B cell (primary cell): ENCODE measurements around the gene FBXO3. TPM values are rescaled to one million over a fixed set of nuclear protein-coding genes. Genes with fewer than 3 reads are reported as not detected.

Source experiments
- ATAC-seq: fragments of 200-7000 bp; cut with Tn5 transposase; one replicate; pipeline ENCODE4 v1.10.0; 2021; ENCODE audit warnings: low read depth, mild to moderate bottlenecking, moderate number of reproducible peaks, moderate library complexity
- CTCF ChIA-PET: fragments of 350-600 bp; sonication (Branson Sonifier 250); formaldehyde crosslinking; loops from one replicate; lab custom pipeline; 2021; ENCODE audit warnings: antibody characterized with exemption, inconsistent platforms; lab: Charles Lee
- POLR2A ChIA-PET: fragments of 350-600 bp; sonication (Branson Sonifier 250); formaldehyde crosslinking; loops from one replicate; lab custom pipeline; 2021; ENCODE audit warnings: antibody characterized with exemption; lab: Charles Lee
- DNase-seq: peaks from one replicate; pipeline ENCODE4 v3.0.0; 2013
- H2AFZ ChIP-seq: 2 replicates; pipeline ENCODE4 v1.6.1; 2012; ENCODE audit warnings: mild to moderate bottlenecking, low read depth, low read length; ENCODE audit not compliant: insufficient read depth, poor library complexity, severe bottlenecking
- H3K27ac ChIP-seq, 2 donors: 1 replicate in 1 of 2; 2 replicates in 1 of 2; pipeline ENCODE4 v1.5.1; 2012 to 2013; ENCODE audit warnings: low read length in 2 of 2, mild to moderate bottlenecking in 2 of 2, moderate library complexity in 1 of 2
- H3K27me3 ChIP-seq, 4 experiments: fragments of 200-600 bp in 1 of 4; sonication (generic) in 1 of 4; replicated peaks in 1 of 4; 1 replicate in 2 of 4; 2 replicates in 2 of 4; pipeline versions ENCODE4 v1.6.1 to v1.7.0; 2013 to 2016; ENCODE audit warnings: low read length in 3 of 4, mild to moderate bottlenecking in 2 of 4, mixed read lengths in 1 of 4, moderate library complexity in 1 of 4; ENCODE audit not compliant: insufficient read depth in 4 of 4, control insufficient read depth in 3 of 4; ENCODE audit errors: control extremely low read depth in 1 of 4
- H3K36me3 ChIP-seq, 2 experiments: replicated peaks in 1 of 2; 1 replicate in 1 of 2; 2 replicates in 1 of 2; pipeline versions ENCODE4 v1.6.1 to v1.7.1; 2013; ENCODE audit warnings: low read length in 1 of 2; ENCODE audit not compliant: insufficient read depth in 2 of 2, control insufficient read depth in 1 of 2; ENCODE audit errors: control extremely low read depth in 1 of 2, extremely low read depth in 1 of 2
- H3K4me1 ChIP-seq, 2 donors: fragments of 200-600 bp in 1 of 2; sonication (generic) in 1 of 2; 1 replicate in 1 of 2; 2 replicates in 1 of 2; pipeline versions ENCODE4 v1.5.1 to v1.6.1; 2013 to 2017; ENCODE audit warnings: low read length in 2 of 2; ENCODE audit not compliant: control insufficient read depth in 2 of 2, insufficient read depth in 2 of 2
- H3K4me2 ChIP-seq: replicated peaks from 2 replicates; pipeline ENCODE3; 2012; ENCODE audit warnings: mild to moderate bottlenecking, low read depth, low read length; ENCODE audit not compliant: poor library complexity, severe bottlenecking
- H3K4me3 ChIP-seq, 5 experiments: fragments of 200-600 bp in 1 of 5; sonication (generic) in 1 of 5; 1 replicate in 3 of 5; 2 replicates in 2 of 5; pipeline versions ENCODE4 v1.5.1 to v1.7.0; 2011 to 2016; ENCODE audit warnings: low read length in 4 of 5, mild to moderate bottlenecking in 4 of 5, low read depth in 2 of 5, control low read depth in 1 of 5, moderate library complexity in 1 of 5; ENCODE audit not compliant: insufficient read depth in 1 of 5; ENCODE audit errors: control extremely low read depth in 1 of 5, extremely low read depth in 1 of 5
- H3K79me2 ChIP-seq: fragments of 200-600 bp; sonication (generic); one replicate; pipeline ENCODE4 v1.6.0; 2016; ENCODE audit warnings: low read length; ENCODE audit not compliant: control insufficient read depth, insufficient read depth
- H3K9ac ChIP-seq: fragments of 200-600 bp; sonication (generic); 2 replicates; pipeline ENCODE4 v1.6.1; 2017; ENCODE audit warnings: mild to moderate bottlenecking, low read length, moderate library complexity
- H3K9me3 ChIP-seq, 3 donors: one replicate each; pipeline versions ENCODE4 v1.6.1 to v1.7.1; 2013; ENCODE audit warnings: low read length in 2 of 3; ENCODE audit not compliant: control insufficient read depth in 2 of 3, insufficient read depth in 1 of 3; ENCODE audit errors: control extremely low read depth in 1 of 3
- H4K20me1 ChIP-seq: 2 replicates; pipeline ENCODE4 v1.6.0; 2012; ENCODE audit warnings: mild to moderate bottlenecking, low read length; ENCODE audit not compliant: insufficient read depth, control insufficient read depth, poor library complexity, severe bottlenecking
- H3K27ac Mint-ChIP-seq: one replicate; pipeline ENCODE4 v1.8.0; 2021; ENCODE audit warnings: mixed read lengths
- H3K27me3 Mint-ChIP-seq: one replicate; pipeline ENCODE4 v1.8.0; 2021; ENCODE audit warnings: mixed read lengths
- H3K4me1 Mint-ChIP-seq: one replicate; pipeline ENCODE4 v1.8.0; 2021; ENCODE audit warnings: mixed read lengths
- H3K4me3 Mint-ChIP-seq: one replicate; pipeline ENCODE4 v1.8.0; 2021; ENCODE audit warnings: mixed read lengths
- H3K9me3 Mint-ChIP-seq: one replicate; pipeline ENCODE4 v1.8.0; 2022; ENCODE audit warnings: mixed read lengths; ENCODE audit not compliant: insufficient read depth
- EZH2 ChIP-seq: IDR thresholded peaks from 2 replicates; pipeline ENCODE4 v1.6.1; 2012; ENCODE audit warnings: borderline replicate concordance, low read depth, mild to moderate bottlenecking, moderate library complexity, low read length; ENCODE audit not compliant: insufficient read depth, poor library complexity, severe bottlenecking
- WGBS: methylation state at CpG from one replicate; pipeline ENCODE4 v1.1.5; 2013; ENCODE audit warnings: missing lambda C conversion rate; ENCODE audit not compliant: insufficient coverage; 5-methylcytosine and 5-hydroxymethylcytosine counted together
- intact Hi-C: fragments of 100-400 bp; cut with micrococcal nuclease; formaldehyde crosslinking; loops from one replicate; pipeline ENCODE4 v1.10.0; 2022
- polyA plus RNA-seq: library from polyadenylated mRNA; depleted of rRNA; stranded (reverse); fragments of >200 nt; gene quantifications from 2 replicates; pipeline ENCODE4 v1.2.3, GENCODE V29; 2012
- total RNA-seq, 2 donors: library from RNA; stranded (reverse); fragments of 120-200 nt in 1 of 2; gene quantifications; 1 replicate in 1 of 2; 2 replicates in 1 of 2; pipeline versions ENCODE4 v1.2.3 to v1.2.4, GENCODE V29; 2013 to 2022
- TF ChIP-seq, protein P1 (sequence below): fragments of 200-600 bp; IDR thresholded peaks from one replicate; pipeline ENCODE4 v1.8.0; 2022; ENCODE audit warnings: antibody characterized with exemption, mild to moderate bottlenecking

FBXO3 gene
- total and polyA plus RNA-seq, 2 donors (not counting 1 experiment from before 2014, with no cell fraction given): 16.8 to 34.3 TPM

DNA sequence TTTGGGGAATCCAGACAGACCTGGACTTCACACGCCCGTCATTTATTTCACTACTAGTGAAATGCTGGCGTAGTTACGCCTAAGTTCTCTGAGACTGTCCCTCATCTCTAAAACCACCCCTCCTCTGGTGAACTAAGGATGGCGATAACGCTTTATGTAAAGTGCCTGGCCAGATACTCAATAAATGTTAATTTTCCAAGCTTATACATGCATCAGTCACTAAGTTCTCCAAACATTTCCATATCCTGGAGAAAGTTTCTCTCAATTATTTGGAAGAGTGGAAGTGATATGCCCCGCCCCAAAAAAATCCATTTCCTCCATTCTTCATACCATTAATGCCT lies 1.1 kb upstream of the FBXO3 start:
- no peak for ATAC-seq
- CTCF ChIA-PET: interaction anchor here (1.0 kb wide), 1 partner anchor 196 kb away, joined by 3 read pairs; no protein-coding TSS in a partner anchor
- peaks cover 21 to 24% of the 10 kb centered on the region in 2 donors for H3K4me1 ChIP-seq
- H3K36me3 ChIP-seq: peaks cover 0 to 2% of the 10 kb centered on the region in 2 experiments
- POLR2A ChIA-PET: no interaction called here
- H3K4me2 ChIP-seq: peak overlapping the region; percentile 85
- peaks cover 20% of the 10 kb centered on the region for H4K20me1 ChIP-seq
- no peak for DNase-seq
- 100% methylated on average over 2 of the region's 7 CpGs for WGBS
- H3K9me3 ChIP-seq: no peaks in the 10 kb centered on the region
- peaks cover 36% of the 10 kb centered on the region for H3K79me2 ChIP-seq
- H3K27me3 ChIP-seq: peaks cover 0 to 34% (median 13%) of the 10 kb centered on the region in 4 experiments
- no peak for TF ChIP-seq EZH2
- TF ChIP-seq, protein P1, sequence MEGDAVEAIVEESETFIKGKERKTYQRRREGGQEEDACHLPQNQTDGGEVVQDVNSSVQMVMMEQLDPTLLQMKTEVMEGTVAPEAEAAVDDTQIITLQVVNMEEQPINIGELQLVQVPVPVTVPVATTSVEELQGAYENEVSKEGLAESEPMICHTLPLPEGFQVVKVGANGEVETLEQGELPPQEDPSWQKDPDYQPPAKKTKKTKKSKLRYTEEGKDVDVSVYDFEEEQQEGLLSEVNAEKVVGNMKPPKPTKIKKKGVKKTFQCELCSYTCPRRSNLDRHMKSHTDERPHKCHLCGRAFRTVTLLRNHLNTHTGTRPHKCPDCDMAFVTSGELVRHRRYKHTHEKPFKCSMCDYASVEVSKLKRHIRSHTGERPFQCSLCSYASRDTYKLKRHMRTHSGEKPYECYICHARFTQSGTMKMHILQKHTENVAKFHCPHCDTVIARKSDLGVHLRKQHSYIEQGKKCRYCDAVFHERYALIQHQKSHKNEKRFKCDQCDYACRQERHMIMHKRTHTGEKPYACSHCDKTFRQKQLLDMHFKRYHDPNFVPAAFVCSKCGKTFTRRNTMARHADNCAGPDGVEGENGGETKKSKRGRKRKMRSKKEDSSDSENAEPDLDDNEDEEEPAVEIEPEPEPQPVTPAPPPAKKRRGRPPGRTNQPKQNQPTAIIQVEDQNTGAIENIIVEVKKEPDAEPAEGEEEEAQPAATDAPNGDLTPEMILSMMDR: no peak
- Mint-ChIP-seq H3K4me3 (peak overlapping the region; percentile 92), H3K27me3 (peaks cover 30% of the 10 kb centered on the region), H3K4me1 (peaks cover 37% of the 10 kb centered on the region), H3K27ac (no peak overlapping the region), H3K9me3 (no peaks in the 10 kb centered on the region)
- H2AFZ ChIP-seq: peak overlapping the region; percentile 87
- no peak overlapping the region for H3K4me3 ChIP-seq
- H3K27ac ChIP-seq: no peak overlapping the region
- intact Hi-C loops: loop anchor here (2.0 to 10.0 kb wide), 2 partner anchors 329 to 881 kb away; partner anchors contain the start of genes NAT10 and QSER1
- H3K9ac ChIP-seq: no peak overlapping the region

DNA sequence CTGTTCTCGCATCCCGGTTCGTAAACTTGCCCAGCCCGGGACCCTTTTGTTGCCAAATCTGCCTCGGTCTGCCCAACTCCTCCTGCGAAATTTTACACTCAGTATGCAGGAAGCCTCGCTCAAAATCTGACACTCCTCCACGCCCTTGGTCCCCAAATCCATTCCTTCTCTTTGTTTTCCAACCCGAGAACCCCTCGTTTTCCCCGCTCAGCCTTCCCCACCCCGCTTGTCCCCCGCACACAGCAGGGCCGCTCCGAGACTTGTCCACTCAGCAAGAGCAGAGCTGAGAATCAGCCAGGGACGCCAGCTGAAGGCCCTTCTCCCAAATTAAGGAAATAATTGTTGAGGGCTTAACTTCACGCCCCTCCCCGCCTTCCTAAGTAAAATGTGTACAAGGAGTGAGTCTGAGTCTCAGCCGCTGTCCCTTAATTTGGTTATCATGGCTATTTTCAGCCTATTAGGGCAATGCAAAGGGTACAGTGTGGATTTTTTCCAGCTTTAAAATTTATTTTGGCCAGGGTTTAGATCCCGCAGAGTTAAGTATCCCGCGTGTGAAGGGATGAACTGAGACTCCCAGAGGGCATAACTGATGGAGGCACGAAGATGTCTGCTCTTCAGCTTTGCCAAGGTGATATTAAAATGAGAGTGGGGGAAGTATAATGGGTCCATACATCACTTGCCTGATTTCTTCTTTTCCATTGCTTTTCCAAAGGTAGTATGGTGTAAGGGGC lies 581 bp upstream of the FBXO3 start:
- H3K4me1 Mint-ChIP-seq: peaks cover 40% of the 10 kb centered on the region
- H3K79me2 ChIP-seq: peaks cover 36% of the 10 kb centered on the region
- peak overlapping the region; percentile 95 for H3K27ac Mint-ChIP-seq
- no peak for DNase-seq
- H3K27me3 Mint-ChIP-seq: peaks cover 25% of the 10 kb centered on the region
- peaks cover 2 to 7% of the 10 kb centered on the region in 2 experiments for H3K36me3 ChIP-seq
- CTCF ChIA-PET: interaction anchor here (0.8 to 1.0 kb wide), 2 partner anchors 83 to 197 kb away, joined by 3 read pairs; no protein-coding TSS in a partner anchor
- peak; percentile 0 for ATAC-seq
- H3K9me3 ChIP-seq: no peaks in the 10 kb centered on the region
- peaks cover 25% of the 10 kb centered on the region for H4K20me1 ChIP-seq
- H2AFZ ChIP-seq: peak overlapping the region; percentile 87
- H3K9ac ChIP-seq: peak overlapping the region; percentile 95
- peaks cover 0 to 30% (median 13%) of the 10 kb centered on the region in 4 experiments for H3K27me3 ChIP-seq
- intact Hi-C loops: loop anchor here (1.0 to 10.0 kb wide), 7 partner anchors 39 to 880 kb away; partner anchors contain the start of genes ABTB2, C11orf91, CAT and CD59
- WGBS: 7% methylated on average over 20 of the region's 23 CpGs
- no peak for TF ChIP-seq EZH2
- TF ChIP-seq, protein P1: no peak
- H3K4me3 ChIP-seq: peak overlapping the region; percentile 65 to 91 (median 86)
- H3K9me3 Mint-ChIP-seq: no peaks in the 10 kb centered on the region
- peak overlapping the region; percentile 85 for H3K4me2 ChIP-seq
- POLR2A ChIA-PET: interaction anchor here (0.9 to 1.0 kb wide), 2 partner anchors 75 to 276 kb away, joined by 3 read pairs; partner anchors contain the start of genes C11orf91 and CAPRIN1
- peak overlapping the region; percentile 92 for H3K4me3 Mint-ChIP-seq
- peaks cover 21 to 24% of the 10 kb centered on the region in 2 donors for H3K4me1 ChIP-seq
- peak overlapping the region; percentile 57 to 64 for H3K27ac ChIP-seq
